Activated naive CD4-positive, alpha-beta T cell (primary cell): Measurements from ENCODE around the gene JAM3.

Experiments
- DNase-seq, 4 experiments: peaks; one replicate each; lab custom pipeline; 2025; lab: John Stamatoyannopoulos, UW

JAM3 gene

DNA sequence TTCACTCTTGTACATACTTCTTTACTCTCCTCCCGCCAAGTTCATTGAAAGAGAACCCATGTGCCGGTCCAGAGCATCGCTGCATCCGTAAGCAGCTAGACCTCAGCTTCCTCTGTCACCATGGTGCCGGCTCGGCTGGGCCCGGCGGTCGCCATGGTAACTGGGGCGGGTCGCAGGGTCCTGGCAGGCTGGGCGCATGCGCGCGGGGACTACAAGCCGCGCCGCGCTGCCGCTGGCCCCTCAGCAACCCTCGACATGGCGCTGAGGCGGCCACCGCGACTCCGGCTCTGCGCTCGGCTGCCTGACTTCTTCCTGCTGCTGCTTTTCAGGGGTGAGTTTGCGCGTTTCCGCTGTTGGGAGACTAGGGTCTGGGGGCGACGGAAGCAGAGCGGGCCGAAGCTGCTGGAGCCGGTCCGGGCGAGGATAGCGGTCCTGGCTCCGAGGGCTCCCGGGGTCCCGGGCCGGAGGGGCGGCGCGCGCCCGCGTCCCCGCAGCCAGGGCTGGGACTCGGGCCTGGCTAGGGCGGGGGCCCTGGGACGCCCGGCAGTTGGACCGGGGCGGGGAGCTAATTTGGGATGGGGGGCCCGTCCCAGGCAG is at the start of gene JAM3:
Gene JAM3 (plus strand): TSS at position 244 of the 597 bp plus-strand sequence. CDS start 12 bp downstream, at position 256.
- DNase-seq: peak; percentile 81 to 97 (median 92)

GRCh38 chr11:134019500-134019899 is 49.4 kb upstream of the JAM3 start:
- no peak for DNase-seq

GRCh38 chr11:134020598-134020997 is 48.3 kb upstream of the JAM3 start:
- no peak for DNase-seq

- DNase-seq: no peak
These were observed 47.5 kb upstream of the JAM3 start for GRCh38 chr11:134021326-134021725.

DNA sequence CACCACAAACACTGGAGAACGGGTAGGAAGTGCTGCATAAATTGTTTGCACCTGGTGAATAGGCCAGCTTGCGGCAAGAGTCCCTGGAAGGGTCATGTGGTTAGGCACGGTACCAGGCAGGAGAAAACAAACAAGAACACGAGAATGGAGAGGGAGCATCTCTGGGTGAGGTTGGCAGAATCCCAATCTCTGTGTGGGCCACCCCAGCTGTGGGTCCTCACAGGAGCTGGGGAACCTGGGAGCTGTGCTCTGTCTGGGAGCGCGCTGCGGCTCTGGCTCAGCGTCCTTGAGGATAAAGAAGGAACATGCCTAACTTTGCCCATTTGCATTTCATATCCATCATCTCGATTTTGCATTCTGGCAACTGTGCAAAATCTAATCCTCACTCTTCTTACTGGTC is 46.1 kb upstream of the JAM3 start:
- no peak for DNase-seq

- no peak for DNase-seq
These were observed 44.3 kb upstream of the JAM3 start for GRCh38 chr11:134024420-134025081.

DNA sequence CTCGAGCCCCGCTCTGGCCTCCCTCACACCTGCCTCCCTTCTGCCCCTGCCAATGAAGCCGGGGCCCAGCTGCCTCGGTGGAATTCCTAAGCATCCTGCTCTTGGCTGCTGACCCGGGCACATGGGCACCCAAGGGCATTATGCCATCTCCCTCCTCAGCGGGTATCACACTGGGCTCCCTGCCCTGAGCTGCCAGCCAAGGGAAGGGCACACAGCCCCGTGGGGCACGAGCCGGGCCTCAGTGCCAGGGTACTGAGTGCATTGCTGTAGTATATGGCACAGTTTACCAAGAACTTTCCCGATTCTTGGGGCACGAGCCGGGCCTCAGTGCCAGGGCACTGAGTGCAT is 43.8 kb upstream of the JAM3 start:
- DNase-seq: no peak

GRCh38 chr11:134026655-134027343 is 42.1 kb upstream of the JAM3 start:
- no peak for DNase-seq

DNA sequence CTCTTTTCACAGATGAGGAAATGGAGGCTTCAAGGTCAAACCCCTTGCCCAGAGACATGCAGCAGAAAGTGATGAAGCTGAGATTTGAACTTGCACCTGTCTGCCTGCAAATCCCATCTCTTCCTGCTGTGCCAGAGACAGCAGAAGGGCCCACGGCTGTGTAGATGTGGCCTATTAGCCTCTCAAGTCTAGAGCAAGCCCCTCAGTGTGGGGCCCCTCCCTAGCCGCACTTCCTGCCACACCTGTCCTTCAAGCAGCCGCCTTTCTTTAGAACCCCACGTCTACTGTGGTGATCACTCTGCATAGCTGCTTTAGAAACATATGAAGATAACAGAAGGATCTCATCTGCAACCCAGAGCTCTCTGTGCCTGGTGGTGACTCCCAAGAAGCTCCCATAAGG is 41.2 kb upstream of the JAM3 start:
- DNase-seq: no peak

GRCh38 chr11:134028368-134028920 is 40.4 kb upstream of the JAM3 start:
- DNase-seq: no peak

DNA sequence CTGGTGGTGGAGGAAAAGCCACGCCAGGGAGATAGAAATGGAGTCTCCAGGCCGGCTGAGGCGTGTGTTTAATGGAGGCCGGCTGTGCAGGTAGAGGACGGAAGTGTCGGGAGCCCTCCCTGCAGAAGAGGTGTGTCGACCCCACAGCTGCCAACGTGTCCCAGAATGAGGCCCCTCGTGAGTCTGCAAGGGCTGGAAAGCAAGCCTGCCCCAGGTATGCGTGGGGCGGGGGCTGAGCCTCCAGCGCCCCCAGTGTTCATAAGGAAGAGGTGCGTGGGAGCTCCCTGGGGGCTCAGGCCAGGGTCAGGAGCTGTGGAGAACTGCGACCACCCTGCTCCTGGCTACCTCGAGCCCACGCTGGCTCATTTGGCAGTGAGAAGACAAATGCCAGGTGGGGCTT is 38.0 kb upstream of the JAM3 start:
- DNase-seq: no peak

DNA sequence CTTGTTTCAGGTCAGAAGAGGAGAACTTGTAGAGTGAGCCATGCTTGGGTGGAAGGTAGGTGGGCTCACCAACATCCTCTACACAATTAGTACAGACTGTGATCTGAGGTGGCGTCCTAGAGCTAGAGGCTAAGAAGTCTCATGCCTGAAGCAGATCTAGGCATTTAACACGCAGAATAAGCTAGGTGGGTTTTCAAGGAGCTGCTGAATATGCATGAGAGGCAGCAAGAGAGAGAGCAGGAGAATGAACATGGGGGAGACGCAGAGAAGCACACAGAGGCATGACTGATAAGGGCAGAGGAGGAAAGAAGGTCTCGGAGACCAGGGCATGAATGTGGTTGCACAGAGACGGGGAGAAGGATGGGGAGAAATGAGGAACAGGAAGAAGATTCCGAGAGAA is 36.8 kb upstream of the JAM3 start:
- DNase-seq: no peak

DNA sequence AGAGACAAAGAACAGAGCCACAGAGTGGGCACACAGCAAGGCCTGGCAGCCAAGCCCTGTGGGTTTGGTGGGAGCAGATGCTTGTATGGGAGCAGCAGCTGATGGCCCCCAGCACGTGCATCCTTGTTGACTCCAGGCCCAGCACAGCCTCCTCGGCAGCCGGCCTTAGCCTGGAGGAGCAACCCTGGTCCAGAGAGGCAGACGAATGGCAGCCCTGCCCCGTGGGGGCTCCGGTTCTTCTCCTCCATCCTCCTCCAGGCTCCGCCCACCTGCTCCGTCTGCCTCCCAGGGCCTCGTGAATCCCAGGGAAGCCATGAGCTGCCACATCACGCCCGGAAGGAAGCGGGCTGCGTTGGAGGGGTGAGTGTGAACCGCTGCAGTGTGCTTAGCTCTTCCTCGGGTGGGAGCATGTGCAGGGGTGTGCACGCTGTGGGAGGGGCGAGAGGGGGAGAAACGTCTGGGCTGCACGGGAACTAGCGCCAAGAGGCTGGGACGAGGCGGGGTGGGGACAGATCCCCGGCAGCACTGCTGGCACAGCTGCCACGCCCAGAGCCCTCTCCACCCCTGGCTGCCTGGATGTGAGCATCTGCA is 36.3 kb upstream of the JAM3 start:
- DNase-seq: no peak

DNA sequence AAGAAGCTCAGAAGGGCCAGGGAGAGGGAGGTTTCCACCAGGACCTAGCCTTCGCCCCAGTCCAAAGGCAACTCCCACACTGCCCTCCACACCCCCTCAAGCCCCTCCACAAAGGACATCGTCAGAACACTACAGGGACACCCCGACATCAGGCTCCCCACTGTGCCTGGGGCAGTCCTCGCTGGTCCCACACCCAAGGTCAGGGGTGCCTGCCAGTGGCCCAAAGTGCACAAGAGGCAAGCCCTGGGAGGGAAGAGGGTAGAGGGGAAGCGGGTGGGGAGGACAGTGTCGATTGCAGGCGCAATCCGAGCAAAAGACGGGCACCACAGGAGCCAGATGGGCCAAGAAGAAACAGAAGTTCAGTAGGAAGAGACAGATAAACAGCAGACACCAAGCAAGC is 35.6 kb upstream of the JAM3 start:
- no peak for DNase-seq

DNA sequence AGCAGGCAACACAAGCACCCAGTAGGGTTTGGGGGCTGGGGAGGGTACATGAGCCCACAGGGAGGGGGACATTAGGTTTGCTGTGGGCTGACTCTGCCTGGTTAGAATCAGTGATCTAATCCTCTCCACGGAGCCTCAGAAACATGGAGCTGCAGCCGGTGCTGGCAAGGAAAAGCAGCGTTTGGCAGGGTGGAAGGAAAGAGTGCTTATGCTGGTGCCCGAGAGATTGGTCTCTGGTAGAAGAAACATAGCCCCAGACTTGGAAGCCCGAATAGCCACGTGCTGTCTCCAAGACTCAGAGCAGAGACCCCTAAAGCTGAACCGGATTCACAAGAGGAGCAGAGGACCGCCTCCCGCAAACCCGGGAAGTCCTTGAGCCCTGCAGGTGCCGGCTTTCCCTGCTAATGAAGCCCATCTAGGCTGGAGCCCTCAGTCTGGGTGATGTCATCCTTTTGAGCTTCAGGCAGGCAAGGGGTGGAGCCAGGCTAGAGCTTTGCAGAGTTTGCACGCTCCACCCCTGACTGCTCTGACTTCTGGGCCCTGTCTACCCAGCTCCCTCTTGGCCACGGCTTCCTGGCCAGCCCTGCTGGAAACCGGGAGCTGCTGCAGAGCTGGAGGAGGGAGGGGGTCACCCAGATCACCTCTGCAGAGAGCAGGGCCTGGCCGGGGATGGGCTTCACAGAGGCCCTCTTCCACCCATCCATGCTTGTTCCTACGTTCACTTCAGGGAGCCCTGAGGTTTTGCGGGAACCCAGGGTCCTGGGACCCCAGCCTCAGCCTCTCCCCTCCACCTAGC is 35.0 kb upstream of the JAM3 start:
- DNase-seq: peak in 2 of 4 experiments; percentile 36 to 56

- DNase-seq: no peak
These were observed 34.1 kb upstream of the JAM3 start for GRCh38 chr11:134034496-134035381.

- peak in 1 of 4 experiments; percentile 41 for DNase-seq
These were observed 32.3 kb upstream of the JAM3 start for GRCh38 chr11:134036492-134037045.

GRCh38 chr11:134037046-134037908 is 31.6 kb upstream of the JAM3 start:
- peak in 2 of 4 experiments; percentile 33 to 52 for DNase-seq

DNA sequence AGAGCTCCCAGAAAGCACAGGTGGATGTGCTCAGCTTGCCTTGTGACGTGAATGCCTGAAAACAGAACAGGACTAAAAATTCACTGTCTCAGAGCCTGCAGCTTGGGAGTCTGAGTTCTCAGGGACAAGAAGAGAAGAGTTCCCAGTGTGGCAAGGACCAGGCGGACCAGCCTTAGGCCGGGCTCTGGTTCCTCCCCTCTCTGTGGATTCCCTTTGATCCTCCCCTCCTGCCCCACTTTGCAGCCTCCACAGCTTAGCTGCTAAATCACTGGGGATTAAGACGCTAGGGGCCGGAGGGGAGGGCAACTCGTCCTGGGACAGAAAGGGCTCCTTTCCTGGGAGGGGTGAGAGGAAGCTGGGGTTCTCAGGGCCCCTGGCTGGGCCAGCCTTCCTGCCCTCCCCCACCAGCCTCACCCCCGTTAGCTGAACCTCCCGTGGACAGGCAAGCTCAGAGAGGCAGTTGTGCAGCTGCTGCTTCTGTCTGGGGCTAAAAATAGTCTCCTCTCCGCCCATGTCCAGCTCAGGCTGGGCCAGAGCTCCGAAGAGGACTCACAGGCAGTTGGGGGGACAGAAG is 29.9 kb upstream of the JAM3 start:
- DNase-seq: no peak
